Smooth muscle cell (in vitro differentiated cells): ENCODE measurements around the gene KCNIP4. TPM values are rescaled to one million over a fixed set of nuclear protein-coding genes. Genes with fewer than 3 reads are reported as not detected.
"Not testable (repeated sequence)": the region's sequence is repeated elsewhere in the genome, so short reads cannot be mapped to it uniquely, and the experiment has no call there.

Source experiments
- DNase-seq: peaks from one replicate; lab custom pipeline; 2025; ENCODE audit not compliant: unreplicated experiment; lab: John Stamatoyannopoulos, UW
- H2AFZ ChIP-seq: fragments of 200-600 bp; sonication (generic); 2 replicates; pipeline ENCODE4 v1.6.0; 2016; ENCODE audit warnings: antibody characterized with exemption, low read depth, mild to moderate bottlenecking
- H3F3A ChIP-seq: fragments of 200-600 bp; sonication (generic); 2 replicates; pipeline ENCODE4 v1.6.0; 2017; ENCODE audit warnings: antibody characterized with exemption, low read depth
- H3K27ac ChIP-seq: fragments of 200-600 bp; sonication (generic); 2 replicates; pipeline ENCODE4 v1.5.1; 2016; ENCODE audit warnings: low read depth, mild to moderate bottlenecking
- H3K27me3 ChIP-seq: fragments of 200-600 bp; sonication (generic); 2 replicates; pipeline ENCODE4 v1.6.1; 2016; ENCODE audit warnings: low read depth, mild to moderate bottlenecking
- H3K36me3 ChIP-seq: fragments of 200-600 bp; sonication (generic); 2 replicates; pipeline ENCODE4 v1.5.1; 2016; ENCODE audit warnings: low read depth
- H3K4me1 ChIP-seq: fragments of 200-600 bp; sonication (generic); 2 replicates; pipeline ENCODE4 v1.5.1; 2016; ENCODE audit warnings: low read depth
- H3K4me2 ChIP-seq: fragments of 200-600 bp; sonication (generic); 2 replicates; pipeline ENCODE4 v1.6.0; 2016; ENCODE audit warnings: mild to moderate bottlenecking
- H3K4me3 ChIP-seq: fragments of 200-600 bp; sonication (generic); 2 replicates; pipeline ENCODE4 v1.5.1; 2016; ENCODE audit warnings: mild to moderate bottlenecking
- H3K79me2 ChIP-seq: fragments of 200-600 bp; sonication (generic); 2 replicates; pipeline ENCODE4 v1.6.0; 2016; ENCODE audit warnings: low read depth, mild to moderate bottlenecking
- H3K9ac ChIP-seq: fragments of 200-600 bp; sonication (generic); 2 replicates; pipeline ENCODE4 v1.6.0; 2016; ENCODE audit warnings: low read depth
- H3K9me3 ChIP-seq: fragments of 200-600 bp; sonication (generic); replicated peaks from 2 replicates; pipeline ENCODE4 v1.5.1; 2016; ENCODE audit warnings: low read depth
- H4K20me1 ChIP-seq: fragments of 200-600 bp; sonication (generic); 2 replicates; pipeline ENCODE4 v1.6.0; 2016; ENCODE audit warnings: low read depth
- CTCF ChIP-seq: fragments of 200-600 bp; sonication (generic); IDR thresholded peaks from 2 replicates; pipeline ENCODE4 v1.5.1; 2017; ENCODE audit warnings: borderline replicate concordance, mild to moderate bottlenecking, antibody characterized with exemption; ENCODE audit not compliant: insufficient read depth, poor library complexity, severe bottlenecking
- WGBS: methylation state at CpG from one replicate; pipeline ENCODE4 v1.1.7; 2016; ENCODE audit warnings: low lambda C conversion rate; 5-methylcytosine and 5-hydroxymethylcytosine counted together
- polyA plus RNA-seq: library from polyadenylated mRNA; unstranded; fragments of >200 nt; fragmentation: Nextera tagmentation; extraction: Ambion mirVana; gene quantifications from 2 replicates; pipeline ENCODE4 v1.2.1, GENCODE V29; 2016
- total RNA-seq: library from RNA; depleted of rRNA; stranded (reverse); fragments of >200 nt; gene quantifications from 2 replicates; pipeline ENCODE4 v1.2.3, GENCODE V29; 2014

Gene KCNIP4
- total and polyA plus RNA-seq, 2 experiments from 2014 or later, result 0.07 TPM; not detected in 1

GRCh38 chr4:20761382-20761781 is 1187.2 kb downstream of the KCNIP4 start:
- H3K27me3 ChIP-seq, result no peaks in the 10 kb centered on the region
- H3K9me3 ChIP-seq, result no peaks in the 10 kb centered on the region
- H3K79me2 ChIP-seq, result no peaks in the 10 kb centered on the region
- DNase-seq, result no peak
- no peak overlapping the region for H2AFZ ChIP-seq
- TF ChIP-seq CTCF, result no peak
- H3K36me3 ChIP-seq, result no peaks in the 10 kb centered on the region
- no peak overlapping the region for H3K4me3 ChIP-seq
- no peaks in the 10 kb centered on the region for H4K20me1 ChIP-seq
- no peak overlapping the region for H3K27ac ChIP-seq
- H3K4me1 ChIP-seq, result no peaks in the 10 kb centered on the region
- H3F3A ChIP-seq, result no peaks in the 10 kb centered on the region
- H3K4me2 ChIP-seq, result no peak overlapping the region
- no peak overlapping the region for H3K9ac ChIP-seq

GRCh38 chr4:20760053-20760452 is 1188.5 kb downstream of the KCNIP4 start:
- no peaks in the 10 kb centered on the region for H3K79me2 ChIP-seq

GRCh38 chr4:20754036-20754435 is 1194.5 kb downstream of the KCNIP4 start:
- TF ChIP-seq CTCF, result no peak
- Histone ChIP-seq H3K27ac (no peak overlapping the region), H3K4me1 (peaks cover 11% of the 10 kb centered on the region), H3K79me2 (no peaks in the 10 kb centered on the region), H3K9ac (no peak overlapping the region), H2AFZ (no peak overlapping the region), H3K4me3 (no peak overlapping the region), H3K27me3 (no peaks in the 10 kb centered on the region), H4K20me1 (no peaks in the 10 kb centered on the region), H3F3A (no peaks in the 10 kb centered on the region), H3K9me3 (no peaks in the 10 kb centered on the region), H3K4me2 (no peak overlapping the region), H3K36me3 (no peaks in the 10 kb centered on the region)
- WGBS, result 14% methylated on average over 1 of the region's 1 CpG
- DNase-seq, result no peak

More at GRCh38 chr4:20760053-20760452, 1188.5 kb downstream of the KCNIP4 start:
- no peak for DNase-seq
- no peaks in the 10 kb centered on the region for H4K20me1 ChIP-seq
- H3K36me3 ChIP-seq, result no peaks in the 10 kb centered on the region
- WGBS, result 63% methylated on average over 2 of the region's 2 CpGs
- H3K4me1 ChIP-seq, result no peaks in the 10 kb centered on the region
- no peaks in the 10 kb centered on the region for H3K27me3 ChIP-seq
- peak; percentile 10 for TF ChIP-seq CTCF
- H3K4me3 ChIP-seq, result no peak overlapping the region
- H3K9me3 ChIP-seq, result no peaks in the 10 kb centered on the region
- H3K9ac ChIP-seq, result no peak overlapping the region
- no peaks in the 10 kb centered on the region for H3F3A ChIP-seq
- H3K27ac ChIP-seq, result no peak overlapping the region
- no peak overlapping the region for H3K4me2 ChIP-seq
- no peak overlapping the region for H2AFZ ChIP-seq

- Histone ChIP-seq H3K36me3 (no peaks in the 10 kb centered on the region), H3K79me2 (no peaks in the 10 kb centered on the region), H3F3A (no peaks in the 10 kb centered on the region), H3K27me3 (no peaks in the 10 kb centered on the region), H3K4me1 (peaks cover 11% of the 10 kb centered on the region), H3K4me3 (no peak overlapping the region), H3K9ac (no peak overlapping the region), H2AFZ (no peak overlapping the region), H3K27ac (peak overlapping the region; percentile 55), H3K9me3 (no peaks in the 10 kb centered on the region), H3K4me2 (peak overlapping the region; percentile 60), H4K20me1 (no peaks in the 10 kb centered on the region)
- 12% methylated on average over 3 of the region's 3 CpGs for WGBS
- no peak for DNase-seq
- TF ChIP-seq CTCF, result no peak
These were observed 1195.9 kb downstream of the KCNIP4 start for GRCh38 chr4:20752641-20753040.

- H3K27ac ChIP-seq, H4K20me1 ChIP-seq, DNase-seq, H2AFZ ChIP-seq, H3K9me3 ChIP-seq, H3K79me2 ChIP-seq, H3K4me1 ChIP-seq, H3K4me2 ChIP-seq, H3K27me3 ChIP-seq, H3K4me3 ChIP-seq, H3K9ac ChIP-seq, H3K36me3 ChIP-seq, H3F3A ChIP-seq: not testable (repeated sequence)
- 97% methylated on average over 4 of the region's 4 CpGs for WGBS
These were observed 1202.6 kb downstream of the KCNIP4 start for GRCh38 chr4:20746000-20746399.
